Measurements from ENCODE around the gene GPR142.

DNA sequence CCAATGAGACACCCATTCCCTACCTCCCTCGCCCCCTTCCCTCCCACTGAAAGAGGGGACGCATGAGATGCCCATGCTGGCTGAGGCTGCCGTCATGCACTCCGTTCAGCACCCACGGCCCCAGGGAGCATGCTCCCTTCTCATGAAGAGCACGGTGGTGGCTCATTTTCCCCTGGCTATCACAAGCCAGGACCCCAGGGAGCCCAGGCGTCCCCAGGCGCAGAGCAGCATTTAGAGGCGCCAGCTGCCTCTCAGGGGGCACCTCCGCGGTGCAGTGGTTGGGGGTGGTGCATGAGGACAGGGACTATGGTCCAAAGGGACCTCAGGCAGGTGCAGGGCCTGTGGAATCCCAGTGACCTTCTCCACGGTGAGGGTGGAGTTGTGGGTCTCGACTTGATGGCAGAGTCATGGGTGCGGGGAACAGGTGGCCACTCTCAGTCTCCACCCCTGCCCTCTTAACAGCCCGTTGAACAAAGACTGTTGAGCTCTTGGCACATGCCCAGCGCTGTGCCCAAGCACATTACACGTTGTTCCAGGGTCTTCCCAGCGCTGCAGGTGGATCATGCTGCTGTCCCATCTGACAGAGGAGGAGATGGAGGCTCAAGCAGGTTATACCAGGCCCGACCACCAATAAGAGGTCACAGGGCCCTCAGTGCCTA lies 27.6 kb upstream of the GPR142 start:
- TF ChIP-seq EZH2phosphoT487 (IDR thresholded peaks at IDR 0.05; ENCODE audit: insufficient read depth, low read depth) (no peak), EZH2 (IDR thresholded peaks at IDR 0.05; ENCODE audit: insufficient read depth, poor library complexity, severe bottlenecking) (no peak)
